Upper lobe of right lung (tissue), 1 donor: ENCODE results near the gene EEF1G. TPM values are rescaled to one million over a fixed set of nuclear protein-coding genes. Genes with fewer than 3 reads are reported as not detected.
"Not testable (repeated sequence)": the region's sequence is repeated elsewhere in the genome, so short reads cannot be mapped to it uniquely, and the experiment has no call there.

Experiments
- ATAC-seq: fragments of 200-7000 bp; cut with Tn5 transposase; one replicate; pipeline ENCODE4 v1.9.1; 2020; ENCODE audit warnings: mild to moderate bottlenecking, moderate library complexity
- DNase-seq: peaks from one replicate; pipeline ENCODE4 v3.0.0-alpha.2; 2020
- H3K27ac ChIP-seq: fragments of 200-600 bp; one replicate; pipeline ENCODE4 v1.8.0; 2022
- H3K27me3 ChIP-seq: fragments of 200-600 bp; one replicate; pipeline ENCODE4 v1.8.0; 2022; ENCODE audit warnings: mild to moderate bottlenecking
- H3K36me3 ChIP-seq: fragments of 200-600 bp; one replicate; pipeline ENCODE4 v1.8.0; 2022
- H3K4me1 ChIP-seq: fragments of 200-600 bp; one replicate; pipeline ENCODE4 v1.8.0; 2022
- H3K4me3 ChIP-seq: fragments of 200-600 bp; one replicate; pipeline ENCODE4 v1.8.0; 2022; ENCODE audit warnings: mild to moderate bottlenecking
- H3K9me3 ChIP-seq: fragments of 200-600 bp; one replicate; pipeline ENCODE4 v1.8.0; 2022
- CTCF ChIP-seq: fragments of 200-600 bp; IDR thresholded peaks from one replicate; pipeline ENCODE4 v1.8.0; 2022; ENCODE audit warnings: antibody characterized with exemption
- intact Hi-C: fragments of 100-400 bp; cut with DNase I; formaldehyde crosslinking; loops from one replicate; pipeline ENCODE4 v1.11.0; 2022
- total RNA-seq: library from RNA; stranded (reverse); fragmentation: NEBNext Ultra II Directional; extraction: Animal tissue kit (Norgen Biotek cat#: 25700); gene quantifications from one replicate; pipeline ENCODE4 v1.2.1, GENCODE V29; 2021
- donor health status: DM: no; HTN: yes; CAD: no; lungs with severe emphysema.

Gene EEF1G
- total RNA-seq, 1 donor from 2014 or later = 847 TPM

DNA sequence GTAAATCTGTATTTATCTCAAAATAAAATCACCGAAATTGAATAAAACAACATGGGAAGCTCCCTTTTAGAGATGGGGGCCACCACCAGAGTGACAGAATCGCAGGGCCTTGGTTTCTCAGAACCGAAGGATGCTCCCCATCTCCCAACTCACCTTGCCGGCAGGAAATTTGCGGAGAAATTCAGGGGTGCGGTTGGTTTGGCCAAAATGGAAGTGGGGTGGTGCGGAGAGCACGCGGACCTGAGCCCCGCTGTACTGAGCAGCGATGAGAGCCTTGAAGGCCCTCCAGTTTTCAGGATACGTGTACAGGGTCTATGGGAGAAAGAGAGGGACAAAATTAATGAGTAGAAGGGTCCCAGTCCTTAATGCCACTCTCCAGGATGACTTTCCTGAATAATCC lies 1.3 kb downstream of the EEF1G start:
- H3K36me3 ChIP-seq = peaks cover 64% of the 10 kb centered on the region
- H3K27me3 ChIP-seq = no peaks in the 10 kb centered on the region
- H3K9me3 ChIP-seq = no peaks in the 10 kb centered on the region
- TF ChIP-seq CTCF = no peak
- ATAC-seq (no peak), DNase-seq (no peak)
- peaks cover 32% of the 10 kb centered on the region for H3K4me1 ChIP-seq
- no peak overlapping the region for H3K27ac ChIP-seq
- intact Hi-C loops = no loop called here
- peak overlapping the region; percentile 90 for H3K4me3 ChIP-seq

- H3K27ac ChIP-seq, intact Hi-C loops, DNase-seq, H3K27me3 ChIP-seq, H3K9me3 ChIP-seq, ATAC-seq, H3K4me3 ChIP-seq: not testable (repeated sequence)
- Histone ChIP-seq H3K36me3 (peaks cover 65% of the 10 kb centered on the region), H3K4me1 (peaks cover 29% of the 10 kb centered on the region)
Observed at GRCh38 chr11:62571493-62571892, 2.2 kb downstream of the EEF1G start.

DNA sequence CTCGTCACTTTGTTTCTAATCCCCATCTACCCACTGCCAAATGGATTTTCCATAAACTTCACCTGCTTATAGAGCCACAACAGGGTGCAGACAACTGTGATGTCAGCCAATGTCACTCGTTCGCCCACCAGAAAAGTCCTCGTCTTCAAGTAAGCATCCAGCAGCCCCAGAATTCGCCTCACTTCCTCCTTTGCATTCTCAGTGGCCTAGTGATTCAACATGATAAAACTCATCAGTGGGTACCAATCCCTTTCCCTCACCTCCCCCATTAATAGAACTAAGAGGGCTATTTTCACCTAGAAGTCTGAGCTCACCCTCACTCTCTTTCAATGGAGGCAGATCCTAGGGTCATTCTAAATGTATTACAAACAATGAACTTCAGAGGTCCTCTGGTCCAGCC lies 2.8 kb downstream of the EEF1G start:
- H3K27ac ChIP-seq, DNase-seq, H3K9me3 ChIP-seq, ATAC-seq, H3K4me3 ChIP-seq, intact Hi-C loops, H3K27me3 ChIP-seq: not testable (repeated sequence)
- H3K36me3 ChIP-seq = peaks cover 65% of the 10 kb centered on the region
- H3K4me1 ChIP-seq = peaks cover 23% of the 10 kb centered on the region

DNA sequence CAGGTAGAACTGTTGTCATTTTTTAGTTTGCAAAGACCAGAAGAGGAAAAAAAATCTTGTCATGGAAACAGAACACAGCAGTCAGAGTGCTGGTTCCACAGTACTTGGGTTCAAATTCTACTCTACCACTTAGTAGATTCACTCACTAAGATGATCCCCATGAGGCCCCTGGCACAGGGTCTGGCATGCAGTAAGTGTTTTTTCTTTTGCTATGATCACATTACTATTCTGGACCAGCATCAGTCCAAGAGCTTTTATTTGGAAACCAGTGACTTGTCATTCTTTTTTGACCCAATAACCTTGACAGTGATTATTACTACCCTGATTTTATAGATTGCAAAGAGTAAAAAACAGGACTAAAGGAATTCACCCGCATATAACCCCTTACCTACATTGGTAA lies 4.1 kb downstream of the EEF1G start:
- no peak for TF ChIP-seq CTCF

DNA sequence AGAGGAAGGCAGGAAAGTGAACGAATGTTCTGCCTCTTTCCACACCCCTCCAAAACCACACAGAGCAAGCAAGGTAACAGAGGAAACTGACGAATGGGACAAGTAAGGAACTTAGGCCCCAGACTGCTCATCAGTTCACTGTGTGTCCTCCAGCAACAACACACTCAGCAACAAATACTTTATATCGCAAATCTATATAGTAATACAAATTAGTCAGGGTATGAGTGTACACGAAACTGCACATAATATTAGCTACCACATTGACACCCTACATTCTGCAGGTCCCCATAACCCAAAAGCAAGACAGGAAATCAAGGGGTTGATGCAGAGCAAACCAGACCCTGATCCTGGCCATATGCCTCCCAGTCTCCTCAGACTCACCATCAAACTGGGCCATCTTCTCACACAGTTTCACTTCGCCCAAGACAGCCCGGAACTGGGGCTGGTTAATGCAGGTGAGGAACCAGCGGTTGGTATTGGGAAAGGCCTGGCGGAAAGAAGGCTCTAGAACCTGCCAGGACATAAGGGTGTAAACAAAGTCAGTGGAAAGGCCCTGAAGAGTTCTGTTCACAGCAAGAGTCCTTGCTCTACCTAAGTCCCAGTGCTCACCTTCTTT lies 6.6 kb downstream of the EEF1G start:
- intact Hi-C loops = loop anchor here (5.0 kb wide), 1 partner anchor 145 kb away; no protein-coding TSS in a partner anchor
- DNase-seq = no peak
- Histone ChIP-seq H3K4me1 (peaks cover 5% of the 10 kb centered on the region), H3K27me3 (no peaks in the 10 kb centered on the region), H3K4me3 (no peak overlapping the region), H3K36me3 (peaks cover 95% of the 10 kb centered on the region), H3K9me3 (no peaks in the 10 kb centered on the region), H3K27ac (no peak overlapping the region)
- no peak for TF ChIP-seq CTCF
- no peak for ATAC-seq

More for the DNA sequence above, 4.1 kb downstream of the EEF1G start:
- intact Hi-C loops = loop anchor here (5.0 kb wide), 1 partner anchor 147 kb away; no protein-coding TSS in a partner anchor
- Histone ChIP-seq H3K4me1 (peaks cover 13% of the 10 kb centered on the region), H3K4me3 (no peak overlapping the region), H3K36me3 (peaks cover 76% of the 10 kb centered on the region), H3K27me3 (no peaks in the 10 kb centered on the region), H3K9me3 (no peaks in the 10 kb centered on the region), H3K27ac (no peak overlapping the region)
- no peak for ATAC-seq
- no peak for DNase-seq

DNA sequence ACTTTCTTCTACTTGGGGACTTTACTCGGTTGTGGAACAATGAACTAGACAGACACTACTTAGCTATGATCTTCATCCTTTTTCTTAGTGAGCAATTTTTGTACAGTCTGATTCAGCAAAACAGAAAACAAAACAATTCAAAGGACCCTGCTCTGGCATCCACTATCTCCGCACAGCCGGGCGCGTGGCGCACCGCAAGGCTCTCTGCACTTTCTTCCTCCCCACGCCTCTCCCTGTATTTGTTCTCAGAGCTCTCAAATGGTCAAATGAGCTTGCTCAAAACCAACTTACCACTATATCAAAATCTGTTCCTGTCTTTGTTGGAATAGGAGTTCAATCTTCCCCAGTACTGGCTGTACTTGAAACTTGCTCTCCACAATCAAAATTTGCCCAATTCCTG lies 7.4 kb downstream of the EEF1G start:
- Histone ChIP-seq H3K36me3 (peaks cover 95% of the 10 kb centered on the region), H3K27me3 (no peaks in the 10 kb centered on the region), H3K4me3 (no peak overlapping the region), H3K9me3 (no peaks in the 10 kb centered on the region), H3K4me1 (no peaks in the 10 kb centered on the region), H3K27ac (no peak overlapping the region)
- intact Hi-C loops = loop anchor here (5.0 kb wide), 1 partner anchor 144 kb away; no protein-coding TSS in a partner anchor
- ATAC-seq (no peak), DNase-seq (no peak)
- no peak for TF ChIP-seq CTCF
